Mucosa of descending colon (tissue), 3 donors: ENCODE measurements around the gene CBX2. TPM values are rescaled to one million over a fixed set of nuclear protein-coding genes. Genes with fewer than 3 reads are reported as not detected.

ENCODE experiments used
- ATAC-seq: fragments of 200-7000 bp; cut with Tn5 transposase; one replicate; pipeline ENCODE4 v1.9.1; 2020; ENCODE audit warnings: mild to moderate bottlenecking, moderate library complexity
- DNase-seq, 3 donors: peaks; one replicate each; pipeline ENCODE4 v3.0.0-alpha.2; 2020
- H3K36me3 ChIP-seq: fragments of 200-600 bp; one replicate; pipeline ENCODE4 v1.8.0; 2021; ENCODE audit warnings: low read depth, mild to moderate bottlenecking
- H3K4me1 ChIP-seq: fragments of 200-600 bp; one replicate; pipeline ENCODE4 v1.8.0; 2021; ENCODE audit warnings: low read depth, mild to moderate bottlenecking
- H3K4me3 ChIP-seq: fragments of 200-600 bp; one replicate; pipeline ENCODE4 v1.8.0; 2021; ENCODE audit warnings: mild to moderate bottlenecking
- H3K9me3 ChIP-seq: fragments of 200-600 bp; one replicate; pipeline ENCODE4 v1.8.0; 2021; ENCODE audit warnings: mild to moderate bottlenecking
- CTCF ChIP-seq: fragments of 200-600 bp; IDR thresholded peaks from one replicate; pipeline ENCODE4 v1.8.0; 2022; ENCODE audit warnings: antibody characterized with exemption, mild to moderate bottlenecking
- intact Hi-C, 2 donors: fragments of 100-400 bp; cut with DNase I in 1 of 2; cut with micrococcal nuclease in 1 of 2; formaldehyde crosslinking; loops; one replicate each; pipeline versions ENCODE4 v1.11.0 to v1.11.1; 2022; cut with DNase I, micrococcal nuclease
- total RNA-seq, 3 donors: library from RNA; stranded (reverse); fragmentation: NEBNext Ultra II Directional in 2 of 3; extraction: Animal tissue kit (Norgen Biotek cat#: 25700) in 2 of 3; gene quantifications; one replicate each; pipeline versions ENCODE4 v1.2.1 to v1.2.4, GENCODE V29; 2021 to 2023
- donor health status: DM: no; HTN: no; CAD: no; lungs with moderate emphysema.
- donor health status: DM: no; HTN: no; CAD: no.
- donor health status: DM: no; HTN: yes; CAD: no.

CBX2 gene
- total RNA-seq, 3 donors from 2014 or later: 0.14 to 1.5 (median 0.76) TPM

- no peak for TF ChIP-seq CTCF
- ATAC-seq: no peak
- H3K4me3 ChIP-seq: no peak overlapping the region
- H3K9me3 ChIP-seq: no peaks in the 10 kb centered on the region
- peaks cover 55% of the 10 kb centered on the region for H3K4me1 ChIP-seq
- peak in 1 of 3 donors; percentile 40 for DNase-seq
- intact Hi-C loops: loop anchor here in 1 of 2 donors (10.0 kb wide), 1 partner anchor 195 kb away; no protein-coding TSS in a partner anchor
- H3K36me3 ChIP-seq: peaks cover 3% of the 10 kb centered on the region
Observed at GRCh38 chr17:79799538-79800324, 21.8 kb downstream of the CBX2 start.

GRCh38 chr17:79800325-79801155 is 22.6 kb downstream of the CBX2 start:
- peaks cover 3% of the 10 kb centered on the region for H3K36me3 ChIP-seq
- intact Hi-C loops: loop anchor here in 1 of 2 donors (10.0 kb wide), 1 partner anchor 194 kb away; no protein-coding TSS in a partner anchor
- DNase-seq: peak in 2 of 3 donors; percentile 68 to 73
- H3K4me3 ChIP-seq: no peak overlapping the region
- peaks cover 57% of the 10 kb centered on the region for H3K4me1 ChIP-seq
- TF ChIP-seq CTCF: no peak
- no peaks in the 10 kb centered on the region for H3K9me3 ChIP-seq
- ATAC-seq: peak; percentile 14

GRCh38 chr17:79801156-79802038 is 23.4 kb downstream of the CBX2 start:
- H3K4me1 ChIP-seq: peaks cover 51% of the 10 kb centered on the region

GRCh38 chr17:79802039-79802735 is 24.2 kb downstream of the CBX2 start:
- Histone ChIP-seq H3K4me1 (peaks cover 51% of the 10 kb centered on the region), H3K4me3 (no peak overlapping the region), H3K36me3 (peaks cover under 1% of the 10 kb centered on the region), H3K9me3 (no peaks in the 10 kb centered on the region)
- ATAC-seq (no peak), DNase-seq (no peak)
- intact Hi-C loops: loop anchor here in 1 of 2 donors (10.0 kb wide), 1 partner anchor 193 kb away; no protein-coding TSS in a partner anchor
- no peak for TF ChIP-seq CTCF

More at GRCh38 chr17:79801156-79802038, 23.4 kb downstream of the CBX2 start:
- ATAC-seq (no peak), DNase-seq (peak in 2 of 3 donors; percentile 70)
- no peaks in the 10 kb centered on the region for H3K9me3 ChIP-seq
- peaks cover 3% of the 10 kb centered on the region for H3K36me3 ChIP-seq
- no peak overlapping the region for H3K4me3 ChIP-seq
- TF ChIP-seq CTCF: no peak
- intact Hi-C loops: loop anchor here in 1 of 2 donors (10.0 kb wide), 1 partner anchor 193 kb away; no protein-coding TSS in a partner anchor
